Measurements from ENCODE around the gene GRIK1.

Gene GRIK1

GRCh38 chr21:29675451-29675850 lies 264.3 kb downstream of the GRIK1 start:
- Histone ChIP-seq H3K27ac (ENCODE audit: insufficient read depth, low read length, poor library complexity, severe bottlenecking) (no peak overlapping the region), H3K4me3 (ENCODE audit: insufficient read depth, low read depth, low read length, poor library complexity, severe bottlenecking) (no peak overlapping the region), H3K36me3 (ENCODE audit: control insufficient read depth, insufficient read depth, low read length) (no peaks in the 10 kb centered on the region), H3K9me3 (ENCODE audit: control insufficient read depth, low read length) (no peaks in the 10 kb centered on the region), H3K4me1 (ENCODE audit: control insufficient read depth, insufficient read depth, low read length, poor library complexity, severe bottlenecking) (no peaks in the 10 kb centered on the region), H3K27me3 (replicated peaks; ENCODE audit: control insufficient read depth, insufficient read depth, low read length, poor library complexity, severe bottlenecking) (no peaks in the 10 kb centered on the region)
- no peak for DNase-seq

- Histone ChIP-seq H3K27ac (ENCODE audit: insufficient read depth, low read length, poor library complexity, severe bottlenecking) (no peak overlapping the region), H3K4me3 (ENCODE audit: insufficient read depth, low read depth, low read length, poor library complexity, severe bottlenecking) (no peak overlapping the region), H3K27me3 (replicated peaks; ENCODE audit: control insufficient read depth, insufficient read depth, low read length, poor library complexity, severe bottlenecking) (no peaks in the 10 kb centered on the region), H3K36me3 (ENCODE audit: control insufficient read depth, insufficient read depth, low read length) (no peaks in the 10 kb centered on the region), H3K9me3 (ENCODE audit: control insufficient read depth, low read length) (no peaks in the 10 kb centered on the region), H3K4me1 (ENCODE audit: control insufficient read depth, insufficient read depth, low read length, poor library complexity, severe bottlenecking) (no peaks in the 10 kb centered on the region)
- DNase-seq = no peak
Measured at GRCh38 chr21:29674343-29674742, 265.5 kb downstream of the GRIK1 start.

- no peak for DNase-seq
- no peaks in the 10 kb centered on the region for H3K36me3 ChIP-seq (ENCODE audit: control insufficient read depth, insufficient read depth, low read length)
- no peak overlapping the region for H3K27ac ChIP-seq (ENCODE audit: insufficient read depth, low read length, poor library complexity, severe bottlenecking)
- H3K27me3 ChIP-seq (replicated peaks; ENCODE audit: control insufficient read depth, insufficient read depth, low read length, poor library complexity, severe bottlenecking) = no peaks in the 10 kb centered on the region
- H3K4me3 ChIP-seq (ENCODE audit: insufficient read depth, low read depth, low read length, poor library complexity, severe bottlenecking) = no peak overlapping the region
- no peaks in the 10 kb centered on the region for H3K4me1 ChIP-seq (ENCODE audit: control insufficient read depth, insufficient read depth, low read length, poor library complexity, severe bottlenecking)
- no peaks in the 10 kb centered on the region for H3K9me3 ChIP-seq (ENCODE audit: control insufficient read depth, low read length)
Measured at GRCh38 chr21:29673096-29673610, 266.6 kb downstream of the GRIK1 start.

- Histone ChIP-seq H3K9me3 (ENCODE audit: control insufficient read depth, low read length) (no peaks in the 10 kb centered on the region), H3K36me3 (ENCODE audit: control insufficient read depth, insufficient read depth, low read length) (no peaks in the 10 kb centered on the region), H3K4me3 (ENCODE audit: insufficient read depth, low read depth, low read length, poor library complexity, severe bottlenecking) (no peak overlapping the region), H3K4me1 (ENCODE audit: control insufficient read depth, insufficient read depth, low read length, poor library complexity, severe bottlenecking) (no peaks in the 10 kb centered on the region), H3K27ac (ENCODE audit: insufficient read depth, low read length, poor library complexity, severe bottlenecking) (no peak overlapping the region), H3K27me3 (replicated peaks; ENCODE audit: control insufficient read depth, insufficient read depth, low read length, poor library complexity, severe bottlenecking) (no peaks in the 10 kb centered on the region)
- DNase-seq = no peak
Measured at GRCh38 chr21:29671728-29672127, 268.1 kb downstream of the GRIK1 start.

- Histone ChIP-seq H3K27me3 (replicated peaks; ENCODE audit: control insufficient read depth, insufficient read depth, low read length, poor library complexity, severe bottlenecking) (no peaks in the 10 kb centered on the region), H3K27ac (ENCODE audit: insufficient read depth, low read length, poor library complexity, severe bottlenecking) (no peak overlapping the region), H3K9me3 (ENCODE audit: control insufficient read depth, low read length) (no peaks in the 10 kb centered on the region), H3K4me3 (ENCODE audit: insufficient read depth, low read depth, low read length, poor library complexity, severe bottlenecking) (no peak overlapping the region), H3K4me1 (ENCODE audit: control insufficient read depth, insufficient read depth, low read length, poor library complexity, severe bottlenecking) (no peaks in the 10 kb centered on the region), H3K36me3 (ENCODE audit: control insufficient read depth, insufficient read depth, low read length) (no peaks in the 10 kb centered on the region)
- no peak for DNase-seq
Measured at GRCh38 chr21:29670228-29670627, 269.6 kb downstream of the GRIK1 start.

- no peaks in the 10 kb centered on the region for H3K27me3 ChIP-seq (replicated peaks; ENCODE audit: control insufficient read depth, insufficient read depth, low read length, poor library complexity, severe bottlenecking)
- H3K27ac ChIP-seq (ENCODE audit: insufficient read depth, low read length, poor library complexity, severe bottlenecking) = no peak overlapping the region
- no peaks in the 10 kb centered on the region for H3K9me3 ChIP-seq (ENCODE audit: control insufficient read depth, low read length)
- no peaks in the 10 kb centered on the region for H3K36me3 ChIP-seq (ENCODE audit: control insufficient read depth, insufficient read depth, low read length)
- no peak overlapping the region for H3K4me3 ChIP-seq (ENCODE audit: insufficient read depth, low read depth, low read length, poor library complexity, severe bottlenecking)
- no peaks in the 10 kb centered on the region for H3K4me1 ChIP-seq (ENCODE audit: control insufficient read depth, insufficient read depth, low read length, poor library complexity, severe bottlenecking)
- no peak for DNase-seq
Measured at GRCh38 chr21:29669416-29669815, 270.4 kb downstream of the GRIK1 start.

- H3K9me3 ChIP-seq (ENCODE audit: control insufficient read depth, low read length) = no peaks in the 10 kb centered on the region
Measured at GRCh38 chr21:29667651-29668050, 272.1 kb downstream of the GRIK1 start.

GRCh38 chr21:29664615-29665014 lies 275.2 kb downstream of the GRIK1 start:
- DNase-seq = no peak

More at GRCh38 chr21:29667651-29668050, 272.1 kb downstream of the GRIK1 start:
- no peak for DNase-seq
- Histone ChIP-seq H3K27me3 (replicated peaks; ENCODE audit: control insufficient read depth, insufficient read depth, low read length, poor library complexity, severe bottlenecking) (no peaks in the 10 kb centered on the region), H3K4me3 (ENCODE audit: insufficient read depth, low read depth, low read length, poor library complexity, severe bottlenecking) (no peak overlapping the region), H3K36me3 (ENCODE audit: control insufficient read depth, insufficient read depth, low read length) (no peaks in the 10 kb centered on the region), H3K27ac (ENCODE audit: insufficient read depth, low read length, poor library complexity, severe bottlenecking) (no peak overlapping the region), H3K4me1 (ENCODE audit: control insufficient read depth, insufficient read depth, low read length, poor library complexity, severe bottlenecking) (no peaks in the 10 kb centered on the region)

GRCh38 chr21:29661672-29662442 lies 277.9 kb downstream of the GRIK1 start:
- Histone ChIP-seq H3K27ac (ENCODE audit: insufficient read depth, low read length, poor library complexity, severe bottlenecking) (no peak overlapping the region), H3K4me3 (ENCODE audit: insufficient read depth, low read depth, low read length, poor library complexity, severe bottlenecking) (no peak overlapping the region), H3K4me1 (ENCODE audit: control insufficient read depth, insufficient read depth, low read length, poor library complexity, severe bottlenecking) (no peaks in the 10 kb centered on the region), H3K27me3 (replicated peaks; ENCODE audit: control insufficient read depth, insufficient read depth, low read length, poor library complexity, severe bottlenecking) (no peaks in the 10 kb centered on the region), H3K9me3 (ENCODE audit: control insufficient read depth, low read length) (no peaks in the 10 kb centered on the region), H3K36me3 (ENCODE audit: control insufficient read depth, insufficient read depth, low read length) (no peaks in the 10 kb centered on the region)
- DNase-seq = no peak

More at GRCh38 chr21:29664615-29665014, 275.2 kb downstream of the GRIK1 start:
- no peaks in the 10 kb centered on the region for H3K4me1 ChIP-seq (ENCODE audit: control insufficient read depth, insufficient read depth, low read length, poor library complexity, severe bottlenecking)
- no peak overlapping the region for H3K4me3 ChIP-seq (ENCODE audit: insufficient read depth, low read depth, low read length, poor library complexity, severe bottlenecking)
- H3K9me3 ChIP-seq (ENCODE audit: control insufficient read depth, low read length) = no peaks in the 10 kb centered on the region
- H3K27ac ChIP-seq (ENCODE audit: insufficient read depth, low read length, poor library complexity, severe bottlenecking) = no peak overlapping the region
- H3K27me3 ChIP-seq (replicated peaks; ENCODE audit: control insufficient read depth, insufficient read depth, low read length, poor library complexity, severe bottlenecking) = no peaks in the 10 kb centered on the region
- no peaks in the 10 kb centered on the region for H3K36me3 ChIP-seq (ENCODE audit: control insufficient read depth, insufficient read depth, low read length)

GRCh38 chr21:29660047-29660720 lies 279.6 kb downstream of the GRIK1 start:
- Histone ChIP-seq H3K4me3 (ENCODE audit: insufficient read depth, low read depth, low read length, poor library complexity, severe bottlenecking) (no peak overlapping the region), H3K4me1 (ENCODE audit: control insufficient read depth, insufficient read depth, low read length, poor library complexity, severe bottlenecking) (no peaks in the 10 kb centered on the region), H3K9me3 (ENCODE audit: control insufficient read depth, low read length) (no peaks in the 10 kb centered on the region), H3K27me3 (replicated peaks; ENCODE audit: control insufficient read depth, insufficient read depth, low read length, poor library complexity, severe bottlenecking) (no peaks in the 10 kb centered on the region), H3K36me3 (ENCODE audit: control insufficient read depth, insufficient read depth, low read length) (no peaks in the 10 kb centered on the region), H3K27ac (ENCODE audit: insufficient read depth, low read length, poor library complexity, severe bottlenecking) (no peak overlapping the region)
- no peak for DNase-seq
